ENCODE data around the gene FHOD1. TPM values are rescaled to one million over a fixed set of nuclear protein-coding genes. Genes with fewer than 3 reads are reported as not detected.
A peak's percentile ranks its signal among the peaks of the same experiment; 100 is the strongest.

FHOD1 gene
- polyA plus RNA-seq, 3 donors from 2014 or later: 3.5 to 8.2 (median 4.8) TPM

DNA sequence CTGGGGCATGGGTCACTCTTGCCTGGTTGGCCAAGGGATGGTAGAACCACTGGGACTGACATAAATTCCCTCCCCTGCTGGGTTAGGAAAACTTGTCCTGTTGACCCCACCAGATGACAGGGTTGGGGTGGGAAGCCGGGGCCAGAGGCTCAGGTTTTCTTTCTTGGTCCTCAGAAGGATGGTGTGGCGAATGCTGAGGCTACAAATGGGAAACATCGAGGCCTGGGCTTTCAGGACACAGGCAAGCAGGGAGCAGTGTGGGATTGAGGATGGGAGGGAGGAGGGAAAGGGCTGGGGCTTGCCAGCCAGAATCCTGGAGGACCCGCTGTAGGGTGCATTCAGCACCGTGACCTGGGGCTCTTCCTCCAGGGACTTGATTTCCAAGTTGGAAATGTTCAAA, 17.6 kb upstream of the FHOD1 start:
- Mint-ChIP-seq H3K27ac (no peak overlapping the region), H3K4me3 (no peak overlapping the region), H3K9me3 (no peaks in the 10 kb centered on the region), H3K36me3 (no peaks in the 10 kb centered on the region), H3K27me3 (ENCODE audit: low read depth in 3 of 3) (peaks cover 2 to 16% (median 6%) of the 10 kb centered on the region in 3 donors), H3K4me1 (no peaks in the 10 kb centered on the region)
- no peak for DNase-seq

DNA sequence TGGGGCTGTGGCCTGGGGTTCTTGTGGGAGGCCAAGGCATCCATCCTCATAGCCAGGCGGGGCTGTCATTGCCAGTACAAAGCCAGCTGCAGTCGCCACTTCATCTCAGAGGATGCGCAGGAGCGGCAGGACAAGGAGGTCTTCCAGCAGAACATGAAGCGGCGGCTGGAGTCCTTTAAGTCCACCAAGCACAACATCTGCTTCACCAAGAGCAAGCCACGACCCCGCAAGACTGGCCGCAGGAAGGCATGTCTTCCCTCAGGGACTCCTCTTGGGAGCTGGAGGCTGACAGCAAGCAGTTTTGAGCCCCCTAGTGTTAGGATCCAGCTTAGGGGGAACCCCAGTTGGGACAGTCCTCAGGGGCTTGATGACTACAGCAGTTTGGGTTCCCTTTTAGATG, 17.0 kb upstream of the FHOD1 start:
- Mint-ChIP-seq H3K27ac (no peak overlapping the region), H3K9me3 (no peaks in the 10 kb centered on the region), H3K4me1 (no peaks in the 10 kb centered on the region), H3K4me3 (no peak overlapping the region), H3K36me3 (no peaks in the 10 kb centered on the region), H3K27me3 (ENCODE audit: low read depth in 3 of 3) (peaks cover 2 to 16% (median 6%) of the 10 kb centered on the region in 3 donors)
- DNase-seq: no peak

DNA sequence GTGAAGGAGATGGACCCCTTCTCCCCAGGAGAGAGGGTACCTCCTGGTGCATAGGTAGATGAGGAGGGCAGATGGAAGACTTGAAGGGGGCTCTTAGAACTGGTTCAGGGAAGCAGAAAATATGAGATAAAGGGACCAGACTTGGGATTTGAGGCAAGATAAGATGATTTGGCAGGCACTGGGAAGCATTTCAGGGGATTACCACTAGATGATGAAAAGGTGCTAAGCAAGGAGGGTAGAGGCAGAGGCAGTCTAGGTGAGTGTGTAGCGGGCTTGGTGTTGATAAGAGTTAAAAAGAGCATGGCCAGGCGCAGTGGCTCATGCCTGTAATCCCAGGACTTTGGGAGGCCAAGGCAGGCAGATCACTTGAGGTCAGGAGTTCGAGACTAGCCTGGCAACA, 15.9 kb upstream of the FHOD1 start:
- H3K27ac Mint-ChIP-seq: no peak overlapping the region
- H3K36me3 Mint-ChIP-seq: no peaks in the 10 kb centered on the region

DNA sequence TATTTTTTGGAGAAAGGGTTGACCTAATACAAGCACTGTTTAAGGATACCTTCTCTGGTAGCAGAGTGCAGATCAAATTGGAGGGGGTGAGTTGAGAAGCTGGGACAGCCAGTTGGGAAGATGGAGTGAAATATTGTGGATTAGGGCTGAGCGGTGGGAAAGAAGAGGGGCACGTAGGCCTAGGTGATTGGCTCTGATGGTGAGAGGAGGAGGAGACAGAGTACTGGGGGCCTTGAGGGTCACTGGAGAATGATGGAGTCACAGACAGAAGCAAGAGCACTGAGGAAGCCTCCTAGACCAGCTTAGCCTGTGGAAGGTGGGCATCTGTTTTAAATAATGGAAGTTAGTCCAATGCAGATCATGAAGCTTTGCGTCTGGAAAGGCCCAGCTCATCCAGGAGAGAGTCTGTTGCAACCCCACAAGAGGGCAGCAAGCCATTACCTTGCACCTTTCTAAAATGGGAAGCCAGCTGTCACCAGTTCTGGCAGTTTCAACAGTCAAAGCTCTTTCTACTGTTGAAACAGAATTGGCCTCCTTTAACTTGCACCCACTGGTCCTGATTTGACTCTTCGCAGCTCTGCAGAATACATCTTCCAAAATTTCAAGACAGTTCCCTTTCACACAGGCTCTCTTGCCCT, 13.3 kb upstream of the FHOD1 start:
- H3K27me3 Mint-ChIP-seq (ENCODE audit: low read depth in 3 of 3): peaks cover 2 to 16% (median 7%) of the 10 kb centered on the region in 3 donors
- H3K27ac Mint-ChIP-seq: no peak overlapping the region
- H3K9me3 Mint-ChIP-seq: no peaks in the 10 kb centered on the region
- H3K4me1 Mint-ChIP-seq: no peaks in the 10 kb centered on the region
- peak in 1 of 3 donors; percentile 22 for DNase-seq
- no peaks in the 10 kb centered on the region for H3K36me3 Mint-ChIP-seq
- no peak overlapping the region for H3K4me3 Mint-ChIP-seq

More for the DNA sequence above, 15.9 kb upstream of the FHOD1 start:
- Mint-ChIP-seq H3K27me3 (ENCODE audit: low read depth in 3 of 3) (peaks cover 2 to 16% (median 7%) of the 10 kb centered on the region in 3 donors), H3K9me3 (no peaks in the 10 kb centered on the region), H3K4me3 (no peak overlapping the region), H3K4me1 (no peaks in the 10 kb centered on the region)
- DNase-seq: no peak

DNA sequence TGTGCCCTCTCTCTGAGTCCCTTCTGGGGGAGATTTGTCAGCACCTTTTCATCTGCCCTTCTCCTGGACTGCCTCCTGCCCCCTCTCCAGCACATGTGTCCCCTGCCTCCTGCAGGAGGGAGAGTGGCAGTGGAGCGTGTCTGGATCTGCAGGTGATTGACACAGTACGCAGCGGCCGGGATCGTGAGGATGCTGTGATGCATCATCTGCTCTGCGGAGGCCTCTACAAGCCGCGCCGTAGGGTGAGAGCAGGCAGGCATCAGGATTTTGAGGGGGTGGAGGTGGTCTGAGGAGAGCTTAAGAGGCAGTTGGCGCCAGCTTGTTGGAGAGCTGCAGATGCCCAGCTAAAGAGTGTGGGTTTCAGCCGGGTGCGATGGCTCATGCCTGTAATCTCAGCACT, 12.4 kb upstream of the FHOD1 start:
- H3K4me1 Mint-ChIP-seq: no peaks in the 10 kb centered on the region
- no peak overlapping the region for H3K27ac Mint-ChIP-seq
- no peaks in the 10 kb centered on the region for H3K36me3 Mint-ChIP-seq
- no peak for DNase-seq
- H3K27me3 Mint-ChIP-seq (ENCODE audit: low read depth in 3 of 3): peaks cover 2 to 16% (median 7%) of the 10 kb centered on the region in 3 donors
- H3K4me3 Mint-ChIP-seq: no peak overlapping the region
- no peaks in the 10 kb centered on the region for H3K9me3 Mint-ChIP-seq

DNA sequence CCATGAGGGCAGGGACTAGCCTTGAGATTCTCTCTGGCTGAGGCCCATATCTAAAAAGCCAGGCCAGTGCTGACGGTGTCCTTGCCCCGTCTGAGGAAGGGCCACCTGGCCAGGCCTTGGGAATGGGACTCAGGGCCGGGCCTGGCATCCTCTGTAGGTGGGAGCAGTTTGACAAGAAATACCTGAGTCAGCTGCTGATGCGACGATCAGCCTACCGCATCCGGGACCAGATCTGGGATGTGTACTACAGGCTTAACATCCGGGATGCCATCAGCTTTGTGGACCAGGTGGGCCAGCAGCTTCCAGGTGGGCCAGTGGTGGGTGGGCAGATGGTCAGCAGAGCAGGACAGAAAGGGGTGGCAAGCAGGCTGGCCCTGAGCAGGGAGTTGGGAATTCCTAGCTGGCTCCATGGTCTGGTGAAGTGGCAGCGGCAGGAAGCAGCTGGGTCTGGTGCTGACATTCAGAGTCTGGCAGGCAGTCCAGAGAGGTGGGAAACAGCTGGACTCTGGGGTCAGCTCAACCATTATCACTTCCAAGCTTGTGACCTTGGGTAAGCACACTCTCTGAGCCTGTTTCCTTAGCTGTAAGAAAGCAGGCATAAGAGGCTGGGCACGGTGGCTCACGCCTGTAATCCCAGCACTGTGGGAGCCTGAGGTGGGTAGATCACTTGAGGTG, 11.0 kb upstream of the FHOD1 start:
- DNase-seq: no peak
- Mint-ChIP-seq H3K27me3 (ENCODE audit: low read depth in 3 of 3) (peaks cover 1 to 8% (median 7%) of the 10 kb centered on the region in 3 donors), H3K36me3 (no peaks in the 10 kb centered on the region), H3K9me3 (no peaks in the 10 kb centered on the region), H3K4me1 (no peaks in the 10 kb centered on the region), H3K27ac (no peak overlapping the region), H3K4me3 (no peak overlapping the region)

DNA sequence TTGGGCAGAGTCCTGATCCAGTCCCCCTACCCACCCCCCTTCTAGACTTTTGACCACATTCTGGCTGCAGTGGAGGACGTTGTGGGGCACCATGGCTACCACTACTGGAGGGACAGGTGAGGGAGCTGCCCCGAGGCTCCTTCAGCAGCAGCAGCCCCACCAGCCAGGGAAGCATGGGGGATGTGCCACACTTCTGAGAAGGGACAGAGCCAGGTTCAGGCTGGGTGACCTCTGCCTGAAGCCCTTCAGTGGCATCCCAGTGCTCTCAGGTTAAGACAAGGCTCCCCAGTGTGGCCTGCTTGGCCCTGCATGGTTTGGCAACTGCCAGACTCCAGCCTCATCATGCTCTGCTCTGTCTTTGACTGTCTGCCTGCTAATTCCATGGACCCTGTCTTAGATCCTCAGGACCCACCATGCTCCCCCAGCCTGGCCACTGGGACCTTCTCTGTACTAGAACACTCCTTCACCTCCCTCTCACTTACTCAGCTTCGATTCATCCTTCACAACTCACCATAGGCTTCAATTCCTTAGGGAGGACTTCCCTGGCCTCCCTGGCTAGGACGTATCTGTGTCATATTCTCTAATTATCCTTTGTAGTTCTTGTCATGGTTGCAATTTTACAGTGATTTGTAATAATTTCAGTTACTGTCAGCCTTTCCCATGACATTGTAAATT, 10.3 kb upstream of the FHOD1 start:
- Mint-ChIP-seq H3K4me3 (no peak overlapping the region), H3K27ac (no peak overlapping the region), H3K27me3 (ENCODE audit: low read depth in 3 of 3) (peaks cover 0 to 11% (median 4%) of the 10 kb centered on the region in 3 donors), H3K4me1 (no peaks in the 10 kb centered on the region), H3K9me3 (no peaks in the 10 kb centered on the region), H3K36me3 (no peaks in the 10 kb centered on the region)
- DNase-seq: no peak

DNA sequence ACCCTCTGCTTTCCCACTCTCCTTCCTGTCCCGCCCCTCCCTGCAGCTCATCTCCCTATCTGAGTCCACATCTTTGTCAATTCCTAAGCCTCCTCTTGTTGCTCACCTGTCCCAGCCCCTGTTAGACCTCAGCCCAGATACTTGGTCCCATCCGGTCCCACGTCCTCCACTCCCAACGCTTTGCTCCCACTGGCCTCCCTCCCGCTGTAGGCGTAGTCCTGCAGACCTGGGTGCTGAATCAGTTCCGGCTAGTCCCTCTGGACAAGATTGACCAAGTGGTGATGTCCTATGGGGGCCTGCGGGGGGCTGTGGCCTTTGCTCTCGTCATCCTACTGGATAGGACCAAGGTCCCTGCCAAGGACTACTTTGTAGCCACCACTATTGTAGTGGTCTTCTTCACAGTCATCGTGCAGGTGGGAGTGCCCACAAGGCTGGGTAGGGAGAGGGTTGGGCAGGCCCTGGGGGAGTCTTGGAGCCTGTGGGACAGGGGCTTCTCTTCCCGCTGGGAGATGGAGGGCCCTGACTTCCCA, 9.5 kb upstream of the FHOD1 start:
- no peaks in the 10 kb centered on the region for H3K36me3 Mint-ChIP-seq
- DNase-seq: no peak
- no peaks in the 10 kb centered on the region for H3K9me3 Mint-ChIP-seq
- no peaks in the 10 kb centered on the region for H3K4me1 Mint-ChIP-seq
- H3K4me3 Mint-ChIP-seq: no peak overlapping the region
- H3K27ac Mint-ChIP-seq: peak overlapping the region in 1 of 6 donors; percentile 81
- peaks cover 0 to 11% (median 4%) of the 10 kb centered on the region in 3 donors for H3K27me3 Mint-ChIP-seq (ENCODE audit: low read depth in 3 of 3)

DNA sequence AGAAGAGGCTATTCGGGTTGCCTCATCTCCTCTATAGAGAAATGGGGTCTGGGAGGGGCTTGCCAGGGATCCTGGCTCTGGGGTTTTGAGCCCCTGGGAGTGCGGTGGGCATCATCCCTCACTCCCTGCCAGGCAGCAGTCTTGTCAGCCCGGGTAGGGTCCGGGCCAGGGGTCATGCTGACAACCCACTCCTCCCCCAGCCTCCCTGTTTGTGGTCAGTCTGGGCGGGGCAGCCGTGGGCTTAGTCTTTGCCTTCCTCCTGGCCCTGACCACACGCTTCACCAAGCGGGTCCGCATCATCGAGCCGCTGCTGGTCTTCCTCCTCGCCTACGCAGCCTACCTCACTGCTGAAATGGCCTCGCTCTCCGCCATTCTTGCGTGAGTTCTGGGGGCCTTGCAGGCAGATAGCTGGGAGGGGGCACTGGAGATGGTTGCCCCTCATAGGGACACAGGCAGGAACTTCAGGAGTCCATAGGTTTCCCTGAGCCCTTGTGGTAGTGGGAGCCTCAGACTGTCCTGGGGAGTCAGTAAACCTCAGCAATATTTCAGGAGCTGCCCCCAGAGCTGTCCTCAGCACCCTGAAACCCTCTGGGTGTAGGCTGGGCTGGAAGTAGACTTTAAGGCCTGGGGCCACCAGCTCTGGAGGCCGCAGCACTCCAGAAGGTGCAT, 8.4 kb upstream of the FHOD1 start:
- H3K36me3 Mint-ChIP-seq: no peaks in the 10 kb centered on the region
- H3K4me3 Mint-ChIP-seq: no peak overlapping the region
- no peak for DNase-seq
- peaks cover 0 to 14% (median 0%) of the 10 kb centered on the region in 3 donors for H3K27me3 Mint-ChIP-seq (ENCODE audit: low read depth in 3 of 3)
- no peaks in the 10 kb centered on the region for H3K4me1 Mint-ChIP-seq
- H3K27ac Mint-ChIP-seq: no peak overlapping the region
- no peaks in the 10 kb centered on the region for H3K9me3 Mint-ChIP-seq

DNA sequence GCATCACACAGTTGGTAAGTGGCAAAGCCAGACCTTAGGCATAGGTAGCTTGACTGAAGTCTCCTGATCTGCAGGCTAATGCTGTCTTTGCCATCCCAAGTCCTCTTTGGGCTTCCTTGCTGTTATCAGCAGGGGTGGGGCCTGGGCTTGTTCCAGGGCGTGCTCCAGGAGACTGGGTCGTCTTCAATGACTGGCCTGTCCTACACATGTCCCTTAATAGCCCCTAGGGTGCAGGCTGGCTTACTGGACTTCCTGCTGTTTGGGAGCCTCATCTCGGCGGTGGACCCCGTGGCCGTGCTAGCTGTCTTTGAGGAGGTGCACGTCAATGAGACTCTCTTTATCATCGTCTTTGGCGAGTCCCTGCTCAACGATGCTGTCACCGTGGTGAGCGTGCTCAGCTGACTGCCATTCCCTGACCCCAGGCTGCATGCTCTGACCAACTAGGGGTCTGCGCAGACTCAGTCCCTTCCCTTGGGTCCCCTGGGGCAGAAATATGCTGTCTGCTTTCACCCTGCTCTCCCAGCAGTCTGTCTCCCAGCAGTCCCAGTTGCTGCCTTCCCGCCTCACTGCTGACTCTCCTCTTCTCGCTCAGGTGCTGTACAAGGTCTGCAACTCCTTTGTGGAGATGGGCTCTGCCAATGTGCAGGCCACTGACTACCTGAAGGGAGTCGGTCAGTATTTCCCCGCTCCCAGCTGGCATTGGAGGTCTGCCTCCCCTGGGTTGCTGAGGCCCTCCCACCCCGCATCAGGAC, 7.7 kb upstream of the FHOD1 start:
- Mint-ChIP-seq H3K4me3 (no peak overlapping the region), H3K36me3 (no peaks in the 10 kb centered on the region), H3K9me3 (no peaks in the 10 kb centered on the region), H3K27me3 (ENCODE audit: low read depth in 3 of 3) (peaks cover 3 to 13% (median 5%) of the 10 kb centered on the region in 3 donors), H3K27ac (no peak overlapping the region), H3K4me1 (peaks cover 0 to 3% of the 10 kb centered on the region in 2 donors)
- no peak for DNase-seq

DNA sequence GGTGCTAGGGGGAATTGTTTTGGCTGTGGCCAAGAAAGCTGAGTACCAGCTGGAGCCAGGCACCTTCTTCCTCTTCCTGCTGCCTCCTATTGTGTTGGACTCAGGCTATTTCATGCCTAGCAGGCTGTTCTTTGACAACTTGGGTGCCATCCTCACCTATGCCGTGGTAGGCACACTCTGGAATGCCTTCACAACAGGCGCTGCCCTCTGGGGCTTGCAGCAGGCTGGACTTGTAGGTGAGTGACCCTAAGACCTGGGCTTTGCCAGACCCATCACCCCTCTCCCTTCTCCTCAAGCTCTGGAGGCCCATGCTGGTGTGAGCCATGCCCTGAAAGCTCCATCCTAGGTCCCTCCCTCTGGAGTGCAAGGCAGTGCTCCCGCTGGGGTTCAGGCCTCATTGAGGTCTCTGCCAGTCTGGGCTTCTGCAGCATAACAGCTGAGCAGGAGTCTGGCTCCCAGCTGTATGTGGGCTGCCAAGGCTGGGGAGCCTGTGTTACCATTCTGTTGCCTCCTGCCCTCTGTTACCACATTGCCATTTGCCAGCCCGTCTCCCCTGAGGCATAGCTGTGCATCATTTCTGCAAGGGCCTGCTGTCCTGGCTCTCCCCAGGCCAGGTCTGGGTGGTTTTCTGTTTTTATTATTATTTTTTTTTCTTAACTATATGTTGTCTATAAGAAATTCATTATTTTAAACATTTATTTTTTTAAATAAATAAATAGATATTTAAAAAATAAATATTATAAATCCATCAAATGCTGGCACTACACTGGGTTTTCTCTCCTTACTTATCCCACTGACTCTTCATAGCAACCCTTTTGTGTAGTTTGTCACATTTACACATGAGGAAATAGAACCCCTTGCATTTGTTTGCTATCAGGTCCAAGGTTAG, 5.6 kb upstream of the FHOD1 start:
- no peak overlapping the region for H3K4me3 Mint-ChIP-seq
- H3K27ac Mint-ChIP-seq: no peak overlapping the region

DNA sequence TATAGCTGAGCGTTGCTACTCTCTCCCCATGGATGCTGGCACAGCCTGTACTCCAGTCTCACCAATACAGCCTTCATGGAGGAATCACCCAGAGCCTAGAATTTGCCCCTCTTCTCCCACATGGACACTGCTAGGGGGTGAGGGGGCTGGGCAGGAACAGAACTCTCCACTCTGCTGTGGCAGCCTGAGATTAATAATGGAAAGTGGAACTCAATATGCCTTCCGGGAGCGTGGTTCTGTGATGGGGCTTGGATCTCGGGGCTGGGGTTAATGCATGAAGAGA, 2.7 kb upstream of the FHOD1 start:
- H3K27ac Mint-ChIP-seq: peak overlapping the region in 1 of 6 donors; percentile 17
- peak overlapping the region; percentile 46 to 76 (median 68) for H3K4me3 Mint-ChIP-seq
- no peak for DNase-seq
- peaks cover 6 to 19% (median 16%) of the 10 kb centered on the region in 3 donors for H3K27me3 Mint-ChIP-seq (ENCODE audit: low read depth in 3 of 3)
- peaks cover 28 to 30% of the 10 kb centered on the region in 2 donors for H3K4me1 Mint-ChIP-seq
- H3K36me3 Mint-ChIP-seq: no peaks in the 10 kb centered on the region
- no peaks in the 10 kb centered on the region for H3K9me3 Mint-ChIP-seq

More for the DNA sequence above, 5.6 kb upstream of the FHOD1 start:
- Mint-ChIP-seq H3K36me3 (no peaks in the 10 kb centered on the region), H3K27me3 (ENCODE audit: low read depth in 3 of 3) (peaks cover 6 to 15% (median 11%) of the 10 kb centered on the region in 3 donors), H3K4me1 (peaks cover 14 to 17% of the 10 kb centered on the region in 2 donors), H3K9me3 (no peaks in the 10 kb centered on the region)
- no peak for DNase-seq

Data from immature natural killer cell (primary cell).